Measurements from ENCODE around the gene MOCS1. TPM values are rescaled to one million over a fixed set of nuclear protein-coding genes. Genes with fewer than 3 reads are reported as not detected.

The MOCS1 gene
- total and polyA plus RNA-seq, 11 donors, result 16.4 to 40.3 (median 25.4) TPM

- ATAC-seq, result no peak
- 65 to 77% (median 68%) methylated on average over 4 of the region's 4 CpGs for WGBS, 4 donors
- intact Hi-C loops (cut with DNase I), result no loop called here
- Histone ChIP-seq H3K27ac (peak overlapping the region in 4 of 12 donors; percentile 10 to 55 (median 38)), H3K4me3 (no peak overlapping the region), H3K9me3 (no peaks in the 10 kb centered on the region), H3K36me3 (no peaks in the 10 kb centered on the region), H3K4me1 (peaks cover 0 to 10% (median 0%) of the 10 kb centered on the region in 12 donors), H3K27me3 (peaks cover 0 to 6% (median 0%) of the 10 kb centered on the region in 9 donors)
- TF ChIP-seq POLR2A (IDR thresholded peaks at IDR 0.05), result no peak
- TF ChIP-seq CTCF (IDR thresholded peaks at IDR 0.05), result no peak
- no peak for DNase-seq
Observed at GRCh38 chr6:39962831-39963230, 28.6 kb upstream of the MOCS1 start.

DNA sequence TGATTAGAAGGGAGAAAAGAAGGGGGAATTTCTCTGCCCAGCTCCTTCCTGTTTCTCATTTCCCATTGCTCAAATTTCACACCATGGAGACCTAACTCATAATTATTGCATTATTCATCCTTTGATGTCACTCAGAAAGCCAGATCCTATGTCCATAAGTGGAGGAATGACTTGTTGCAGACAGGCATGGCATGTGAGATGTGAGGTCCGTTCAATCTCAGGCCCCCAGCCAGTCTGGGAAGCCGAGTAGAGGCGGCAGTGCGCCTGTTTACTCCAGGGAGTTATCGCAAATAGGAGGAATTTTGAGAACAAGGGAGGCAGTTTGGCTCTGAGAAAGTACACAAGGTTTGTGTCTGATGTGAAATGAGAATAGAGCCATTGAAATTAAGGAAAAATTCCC lies 26.9 kb upstream of the MOCS1 start:
- intact Hi-C loops (cut with DNase I), result no loop called here
- peaks cover 0 to 6% (median 0%) of the 10 kb centered on the region in 9 donors for H3K27me3 ChIP-seq
- H3K36me3 ChIP-seq, result no peaks in the 10 kb centered on the region
- peak in 2 of 5 donors; percentile 53 to 68 for DNase-seq
- peak in 3 of 4 donors; percentile 32 to 42 (median 36) for ATAC-seq
- WGBS, 4 donors, result 33 to 49% (median 42%) methylated on average over 5 of the region's 5 CpGs
- H3K27ac ChIP-seq, result peak overlapping the region in 4 of 12 donors; percentile 9 to 46 (median 29)
- no peak for TF ChIP-seq CTCF (IDR thresholded peaks at IDR 0.05)
- TF ChIP-seq POLR2A (IDR thresholded peaks at IDR 0.05), result no peak
- no peak overlapping the region for H3K4me3 ChIP-seq
- H3K4me1 ChIP-seq, result peaks cover 0 to 10% (median 0%) of the 10 kb centered on the region in 12 donors
- H3K9me3 ChIP-seq, result no peaks in the 10 kb centered on the region

DNA sequence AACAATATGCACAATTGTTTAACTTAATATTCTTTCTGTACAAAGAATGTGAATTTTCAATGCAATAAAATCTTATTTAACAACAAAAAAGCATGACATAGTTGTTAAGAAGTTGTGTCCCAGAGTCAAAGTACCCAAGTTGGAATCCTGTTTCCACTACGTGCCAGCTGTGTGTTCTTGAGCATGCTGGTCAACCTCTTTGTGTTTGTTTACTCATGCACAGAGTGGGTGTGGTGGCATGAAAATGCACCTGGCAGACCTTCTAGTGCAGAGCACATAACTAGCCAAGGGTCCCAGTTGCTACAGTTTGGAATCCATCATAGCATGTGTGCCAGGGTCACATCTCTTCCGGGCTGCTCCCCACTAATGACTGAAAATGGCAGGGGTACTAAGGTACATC lies 24.7 kb upstream of the MOCS1 start:
- H3K4me3 ChIP-seq, result no peak overlapping the region
- 88 to 98% (median 90%) methylated on average over 2 of the region's 2 CpGs for WGBS, 4 donors
- H3K36me3 ChIP-seq, result no peaks in the 10 kb centered on the region
- DNase-seq (no peak), ATAC-seq (no peak)
- peaks cover 0 to under 1% (median 0%) of the 10 kb centered on the region in 9 donors for H3K27me3 ChIP-seq
- H3K9me3 ChIP-seq, result peaks cover 0 to 4% (median 0%) of the 10 kb centered on the region in 12 donors
- peaks cover 0 to 10% (median 0%) of the 10 kb centered on the region in 12 donors for H3K4me1 ChIP-seq
- TF ChIP-seq POLR2A (IDR thresholded peaks at IDR 0.05) (no peak), CTCF (IDR thresholded peaks at IDR 0.05) (no peak)
- H3K27ac ChIP-seq, result no peak overlapping the region
- intact Hi-C loops (cut with DNase I), result no loop called here

- Histone ChIP-seq H3K4me3 (no peak overlapping the region), H3K4me1 (peaks cover 0 to 19% (median 6%) of the 10 kb centered on the region in 12 donors), H3K9me3 (peaks cover 0 to 4% (median 0%) of the 10 kb centered on the region in 12 donors), H3K27ac (no peak overlapping the region), H3K27me3 (no peaks in the 10 kb centered on the region), H3K36me3 (no peaks in the 10 kb centered on the region)
- DNase-seq (no peak), ATAC-seq (no peak)
- no peak for TF ChIP-seq CTCF (IDR thresholded peaks at IDR 0.05)
- no peak for TF ChIP-seq POLR2A (IDR thresholded peaks at IDR 0.05)
- WGBS, 4 donors, result 91 to 92% (median 91%) methylated on average over 4 of the region's 4 CpGs
- intact Hi-C loops (cut with DNase I), result no loop called here
Observed at GRCh38 chr6:39956936-39957335, 22.7 kb upstream of the MOCS1 start.
